DLD1 (cell line): Measurements from ENCODE around the gene IDUA.

Experiments used
- in situ Hi-C: cut with HindIII; loops from 2 replicates; pipeline ENCODE4 v1.10.0; 2017; ENCODE audit warnings: low sequenced_read_pairs

Gene IDUA

GRCh38 chr4:985123-985830 is 1.6 kb upstream of the IDUA start:
- in situ Hi-C loops = no loop called here

GRCh38 chr4:986428-986878 is 391 bp upstream of the IDUA start:
- in situ Hi-C loops = no loop called here

GRCh38 chr4:987624-988513 is 1.0 kb downstream of the IDUA start:
- in situ Hi-C loops = no loop called here

- in situ Hi-C loops = no loop called here
These were observed 2.2 kb downstream of the IDUA start for GRCh38 chr4:988726-989721.

GRCh38 chr4:989722-990471 is 3.1 kb downstream of the IDUA start:
- in situ Hi-C loops = no loop called here

GRCh38 chr4:990746-991367 is 4.0 kb downstream of the IDUA start:
- in situ Hi-C loops = no loop called here

GRCh38 chr4:991451-992296 is 4.8 kb downstream of the IDUA start:
- in situ Hi-C loops = no loop called here

GRCh38 chr4:992297-993110 is 5.7 kb downstream of the IDUA start:
- in situ Hi-C loops = no loop called here

- in situ Hi-C loops = no loop called here
These were observed 6.5 kb downstream of the IDUA start, which contains the start of gene SLC26A1 for GRCh38 chr4:993111-994029. Gene SLC26A1, minus strand, starts transcription at chr4:993404. Its CDS starts 1,701 bp downstream, at chr4:991703.

GRCh38 chr4:995311-996026 is 8.6 kb downstream of the IDUA start:
- in situ Hi-C loops = no loop called here

GRCh38 chr4:996030-996996 is 9.5 kb downstream of the IDUA start:
- in situ Hi-C loops = no loop called here

GRCh38 chr4:996997-997374 is 10.1 kb downstream of the IDUA start:
- in situ Hi-C loops = no loop called here

- in situ Hi-C loops = no loop called here
These were observed 10.7 kb downstream of the IDUA start for GRCh38 chr4:997375-998071.

GRCh38 chr4:998096-998691 is 11.3 kb downstream of the IDUA start:
- in situ Hi-C loops = no loop called here
